Activated naive CD8-positive, alpha-beta T cell treated with anti-CD3 and anti-CD28 coated beads, Interleukin-2, amount 50 U/mL, for 24 hours (primary cell): ENCODE measurements around the gene GJA1.
"Not testable (repeated sequence)": the region's sequence is repeated elsewhere in the genome, so short reads cannot be mapped to it uniquely, and the experiment has no call there.

ENCODE experiments used
- ATAC-seq: fragments of 150-1000 bp; cut with Tn5 transposase; one replicate; pipeline ENCODE4 v1.10.0; 2021
- DNase-seq: peaks from one replicate; pipeline ENCODE4 v3.0.0; 2021
- H3K27ac Mint-ChIP-seq: one replicate; pipeline ENCODE4 v1.8.0; 2021; ENCODE audit warnings: mild to moderate bottlenecking, mixed read lengths
- H3K27me3 Mint-ChIP-seq: one replicate; pipeline ENCODE4 v1.8.0; 2021; ENCODE audit warnings: mixed read lengths
- H3K36me3 Mint-ChIP-seq: one replicate; pipeline ENCODE4 v1.8.0; 2021; ENCODE audit warnings: low read depth, mixed read lengths
- H3K4me1 Mint-ChIP-seq: one replicate; pipeline ENCODE4 v1.8.0; 2021; ENCODE audit warnings: mixed read lengths
- H3K4me3 Mint-ChIP-seq: one replicate; pipeline ENCODE4 v1.8.0; 2021; ENCODE audit warnings: mild to moderate bottlenecking, moderate library complexity, mixed read lengths
- H3K9me3 Mint-ChIP-seq: one replicate; pipeline ENCODE4 v1.8.0; 2021; ENCODE audit warnings: mixed read lengths

GJA1 gene

DNA sequence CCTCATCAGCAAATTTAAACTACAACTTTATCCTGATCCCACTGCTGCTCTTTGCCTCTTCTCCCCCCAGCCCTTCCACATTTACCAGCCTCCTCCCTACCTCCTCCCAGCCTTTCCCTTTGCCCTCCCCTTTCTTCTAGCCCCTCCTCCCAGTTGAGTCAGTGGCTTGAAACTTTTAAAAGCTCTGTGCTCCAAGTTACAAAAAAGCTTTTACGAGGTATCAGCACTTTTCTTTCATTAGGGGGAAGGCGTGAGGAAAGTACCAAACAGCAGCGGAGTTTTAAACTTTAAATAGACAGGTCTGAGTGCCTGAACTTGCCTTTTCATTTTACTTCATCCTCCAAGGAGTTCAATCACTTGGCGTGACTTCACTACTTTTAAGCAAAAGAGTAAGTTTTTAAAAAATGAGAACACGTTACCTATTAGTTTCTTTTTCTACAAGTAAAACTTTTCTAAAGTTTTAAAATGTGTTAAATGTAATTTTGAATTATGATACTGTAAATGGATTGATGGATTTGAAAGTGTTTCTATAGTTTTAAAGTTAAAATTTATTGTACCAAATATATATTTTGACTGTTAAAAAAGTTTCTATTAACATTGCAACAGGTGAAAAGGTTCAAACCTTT is at the start of gene GJA1:
GJA1 (plus strand) TSS at position 203 of the 626 bp plus-strand sequence. CDS start 11,202 bp downstream, outside the sequence.
- no peaks in the 10 kb centered on the region for H3K36me3 Mint-ChIP-seq
- H3K9me3 Mint-ChIP-seq, result no peaks in the 10 kb centered on the region
- ATAC-seq (no peak), DNase-seq (no peak)
- H3K4me3 Mint-ChIP-seq, result peak within 1 kb of the TSS; percentile 81
- H3K4me1 Mint-ChIP-seq, result peaks cover 16% of the 10 kb centered on the region
- H3K27me3 Mint-ChIP-seq, result peaks cover 41% of the 10 kb centered on the region
- H3K27ac Mint-ChIP-seq, result no peak within 1 kb of the TSS

DNA sequence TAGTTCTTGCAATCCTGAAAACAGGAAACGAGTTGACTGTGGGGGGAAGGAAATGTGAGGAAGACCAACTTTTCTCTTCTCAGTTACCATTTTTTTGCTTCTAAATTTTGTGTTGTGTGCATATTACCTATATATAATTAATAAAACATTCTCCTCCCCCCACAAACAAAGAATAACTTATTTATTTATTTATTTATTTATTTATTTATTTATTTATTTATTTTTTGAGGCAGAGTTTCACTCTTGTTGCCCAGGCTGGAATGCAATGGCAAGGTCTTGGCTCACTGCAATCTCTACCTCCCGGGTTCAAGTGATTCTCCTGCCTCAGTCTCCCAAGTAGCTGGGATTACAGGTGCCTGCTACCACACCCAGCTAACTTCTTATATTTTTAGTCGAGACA is 48.9 kb upstream of the GJA1 start:
- H3K4me3 Mint-ChIP-seq, DNase-seq, H3K9me3 Mint-ChIP-seq, H3K27me3 Mint-ChIP-seq, ATAC-seq, H3K4me1 Mint-ChIP-seq, H3K36me3 Mint-ChIP-seq, H3K27ac Mint-ChIP-seq: not testable (repeated sequence)

DNA sequence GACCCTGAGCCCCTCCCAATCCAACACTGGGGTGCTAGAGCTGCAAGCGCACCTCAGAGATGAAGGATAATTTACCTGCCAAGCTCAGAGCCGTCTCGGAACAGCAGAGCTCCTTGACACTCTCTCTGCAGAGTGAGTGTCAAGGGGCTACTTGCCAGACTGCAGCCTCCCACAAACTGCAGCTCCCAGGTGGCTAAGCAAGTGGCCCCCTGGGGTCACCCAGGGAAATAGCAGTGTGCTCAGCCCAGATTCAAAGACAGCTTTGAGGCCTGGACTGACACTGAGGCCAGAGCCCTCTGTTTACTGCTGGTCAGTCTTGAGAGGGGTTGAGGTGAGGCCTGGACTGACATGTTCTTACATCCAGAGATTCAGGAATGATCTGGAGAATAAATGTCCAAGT is 46.0 kb upstream of the GJA1 start:
- Mint-ChIP-seq H3K36me3 (no peaks in the 10 kb centered on the region), H3K27ac (no peak overlapping the region), H3K27me3 (no peaks in the 10 kb centered on the region), H3K4me3 (no peak overlapping the region), H3K9me3 (no peaks in the 10 kb centered on the region), H3K4me1 (no peaks in the 10 kb centered on the region)
- ATAC-seq (no peak), DNase-seq (no peak)

GRCh38 chr6:121393731-121394505 is 41.5 kb upstream of the GJA1 start:
- Mint-ChIP-seq H3K27me3 (no peaks in the 10 kb centered on the region), H3K4me3 (no peak overlapping the region), H3K4me1 (no peaks in the 10 kb centered on the region), H3K36me3 (no peaks in the 10 kb centered on the region), H3K9me3 (no peaks in the 10 kb centered on the region), H3K27ac (no peak overlapping the region)
- no peak for DNase-seq
- ATAC-seq, result no peak

- no peak for ATAC-seq
- H3K4me3 Mint-ChIP-seq, result no peak overlapping the region
- H3K27me3 Mint-ChIP-seq, result no peaks in the 10 kb centered on the region
These were observed 39.7 kb upstream of the GJA1 start for GRCh38 chr6:121395736-121396135.

DNA sequence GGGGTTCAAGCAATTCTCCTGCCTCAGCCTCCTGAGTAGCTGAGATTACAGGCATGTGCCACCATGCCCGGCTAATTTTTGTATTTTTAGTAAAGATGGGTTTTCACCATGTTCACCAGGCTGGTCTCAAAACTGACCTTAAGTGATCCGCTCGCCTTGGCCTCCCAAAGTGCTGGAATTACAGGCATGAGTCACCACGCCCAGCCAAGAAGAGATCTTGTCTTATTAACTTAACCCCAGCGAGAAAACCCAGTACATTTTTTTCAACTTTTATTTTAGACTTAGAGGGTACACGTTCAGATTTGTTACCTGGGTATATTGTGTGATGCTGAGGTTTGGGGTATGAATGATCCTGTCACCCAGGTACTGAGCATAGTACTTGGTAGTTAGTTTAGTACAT is 38.3 kb upstream of the GJA1 start:
- not testable (repeated sequence) for ATAC-seq, H3K27me3 Mint-ChIP-seq, H3K36me3 Mint-ChIP-seq, H3K4me1 Mint-ChIP-seq, DNase-seq, H3K27ac Mint-ChIP-seq, H3K4me3 Mint-ChIP-seq, H3K9me3 Mint-ChIP-seq

More at GRCh38 chr6:121395736-121396135, 39.7 kb upstream of the GJA1 start:
- no peak for DNase-seq
- Mint-ChIP-seq H3K27ac (no peak overlapping the region), H3K36me3 (no peaks in the 10 kb centered on the region), H3K9me3 (no peaks in the 10 kb centered on the region), H3K4me1 (no peaks in the 10 kb centered on the region)

- Mint-ChIP-seq H3K27me3 (no peaks in the 10 kb centered on the region), H3K4me1 (no peaks in the 10 kb centered on the region), H3K4me3 (no peak overlapping the region), H3K36me3 (no peaks in the 10 kb centered on the region), H3K27ac (no peak overlapping the region), H3K9me3 (no peaks in the 10 kb centered on the region)
- ATAC-seq (no peak), DNase-seq (no peak)
These were observed 37.3 kb upstream of the GJA1 start for GRCh38 chr6:121398127-121398526.

DNA sequence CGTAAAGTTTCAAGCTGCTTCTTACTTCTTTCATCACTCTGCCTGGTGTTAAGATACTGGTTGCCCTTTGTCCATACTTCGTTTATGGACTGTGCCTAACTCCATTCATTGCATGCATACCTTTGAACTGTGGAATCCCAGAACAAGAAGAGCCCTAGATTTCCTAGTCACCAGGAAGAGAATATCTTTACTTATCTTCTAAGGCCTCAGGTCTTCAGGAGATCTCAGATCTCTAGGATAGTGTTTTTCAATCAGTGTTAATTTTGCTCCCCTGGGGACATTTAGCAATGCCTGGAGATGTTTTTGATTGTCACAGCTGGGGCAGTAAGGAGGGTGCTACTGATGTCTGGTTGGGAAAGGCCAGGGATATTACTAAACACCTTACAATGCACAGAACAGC is 35.5 kb upstream of the GJA1 start:
- DNase-seq (no peak), ATAC-seq (no peak)
- Mint-ChIP-seq H3K4me3 (no peak overlapping the region), H3K27ac (no peak overlapping the region), H3K4me1 (no peaks in the 10 kb centered on the region), H3K27me3 (no peaks in the 10 kb centered on the region), H3K36me3 (no peaks in the 10 kb centered on the region), H3K9me3 (no peaks in the 10 kb centered on the region)

GRCh38 chr6:121403964-121404363 is 31.5 kb upstream of the GJA1 start:
- DNase-seq, result no peak
- no peaks in the 10 kb centered on the region for H3K36me3 Mint-ChIP-seq
- H3K27me3 Mint-ChIP-seq, result peaks cover 2% of the 10 kb centered on the region
- H3K4me3 Mint-ChIP-seq, result no peak overlapping the region
- no peaks in the 10 kb centered on the region for H3K4me1 Mint-ChIP-seq
- H3K27ac Mint-ChIP-seq, result no peak overlapping the region
- ATAC-seq, result no peak
- no peaks in the 10 kb centered on the region for H3K9me3 Mint-ChIP-seq

- Mint-ChIP-seq H3K4me3 (no peak overlapping the region), H3K36me3 (no peaks in the 10 kb centered on the region), H3K27ac (no peak overlapping the region), H3K9me3 (no peaks in the 10 kb centered on the region), H3K27me3 (peaks cover 2% of the 10 kb centered on the region), H3K4me1 (no peaks in the 10 kb centered on the region)
- DNase-seq, result no peak
- no peak for ATAC-seq
These were observed 30.1 kb upstream of the GJA1 start for GRCh38 chr6:121405306-121405705.

DNA sequence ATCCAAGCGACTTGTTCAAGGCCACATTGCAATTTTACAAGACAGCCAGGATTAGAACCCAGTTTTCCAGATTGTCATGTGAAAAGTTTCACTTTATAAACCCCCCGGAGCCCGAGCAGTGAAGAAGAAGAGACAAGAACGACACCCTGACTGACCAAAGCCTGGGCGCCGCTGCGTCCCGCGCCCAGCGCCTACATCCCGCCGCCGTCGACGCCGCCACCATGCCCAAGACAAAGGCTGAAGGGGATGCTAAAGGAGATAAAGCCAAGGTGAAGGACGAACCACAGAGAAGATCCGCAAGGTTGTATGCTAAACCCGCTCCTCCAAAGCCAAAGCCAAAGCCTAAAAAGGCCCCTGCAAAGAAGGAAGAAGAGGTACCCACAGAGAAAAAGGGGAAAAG is 27.1 kb upstream of the GJA1 start:
- Mint-ChIP-seq H3K4me1 (no peaks in the 10 kb centered on the region), H3K9me3 (no peaks in the 10 kb centered on the region), H3K36me3 (no peaks in the 10 kb centered on the region), H3K27me3 (peaks cover 2% of the 10 kb centered on the region), H3K27ac (no peak overlapping the region), H3K4me3 (no peak overlapping the region)
- no peak for ATAC-seq
- DNase-seq, result no peak

DNA sequence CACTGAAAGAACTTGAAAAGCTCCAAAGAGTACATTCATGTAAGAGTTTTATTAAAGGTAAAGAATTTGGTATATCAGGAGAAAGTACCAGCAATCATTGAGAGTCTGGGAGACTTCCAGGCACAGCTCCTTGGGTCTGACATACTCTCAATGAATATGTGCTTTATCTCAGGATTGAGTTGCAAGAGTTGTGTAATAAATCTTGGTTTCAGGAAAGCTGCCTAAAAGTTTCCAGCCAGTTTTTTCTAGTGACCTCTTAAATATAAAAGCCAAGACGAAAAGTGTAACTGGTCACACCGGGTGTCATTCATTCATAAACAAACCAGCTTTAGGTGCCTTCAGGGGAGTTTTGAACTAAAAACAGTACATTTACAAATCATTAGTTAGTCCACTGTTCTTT is 21.6 kb upstream of the GJA1 start:
- DNase-seq, result no peak
- H3K27ac Mint-ChIP-seq, result no peak overlapping the region
- H3K9me3 Mint-ChIP-seq, result no peaks in the 10 kb centered on the region
- ATAC-seq, result no peak
- H3K4me1 Mint-ChIP-seq, result no peaks in the 10 kb centered on the region
- H3K4me3 Mint-ChIP-seq, result no peak overlapping the region
- no peaks in the 10 kb centered on the region for H3K36me3 Mint-ChIP-seq
- H3K27me3 Mint-ChIP-seq, result no peaks in the 10 kb centered on the region

- no peak overlapping the region for H3K27ac Mint-ChIP-seq
- H3K36me3 Mint-ChIP-seq, result no peaks in the 10 kb centered on the region
- H3K4me1 Mint-ChIP-seq, result no peaks in the 10 kb centered on the region
- no peaks in the 10 kb centered on the region for H3K27me3 Mint-ChIP-seq
- H3K9me3 Mint-ChIP-seq, result no peaks in the 10 kb centered on the region
- ATAC-seq (no peak), DNase-seq (no peak)
- H3K4me3 Mint-ChIP-seq, result no peak overlapping the region
These were observed 17.1 kb upstream of the GJA1 start for GRCh38 chr6:121418346-121418745.

- Mint-ChIP-seq H3K36me3 (no peaks in the 10 kb centered on the region), H3K9me3 (no peaks in the 10 kb centered on the region), H3K4me3 (no peak overlapping the region), H3K27ac (no peak overlapping the region), H3K27me3 (no peaks in the 10 kb centered on the region), H3K4me1 (no peaks in the 10 kb centered on the region)
- ATAC-seq (no peak), DNase-seq (no peak)
These were observed 8.8 kb upstream of the GJA1 start for GRCh38 chr6:121426686-121427085.

DNA sequence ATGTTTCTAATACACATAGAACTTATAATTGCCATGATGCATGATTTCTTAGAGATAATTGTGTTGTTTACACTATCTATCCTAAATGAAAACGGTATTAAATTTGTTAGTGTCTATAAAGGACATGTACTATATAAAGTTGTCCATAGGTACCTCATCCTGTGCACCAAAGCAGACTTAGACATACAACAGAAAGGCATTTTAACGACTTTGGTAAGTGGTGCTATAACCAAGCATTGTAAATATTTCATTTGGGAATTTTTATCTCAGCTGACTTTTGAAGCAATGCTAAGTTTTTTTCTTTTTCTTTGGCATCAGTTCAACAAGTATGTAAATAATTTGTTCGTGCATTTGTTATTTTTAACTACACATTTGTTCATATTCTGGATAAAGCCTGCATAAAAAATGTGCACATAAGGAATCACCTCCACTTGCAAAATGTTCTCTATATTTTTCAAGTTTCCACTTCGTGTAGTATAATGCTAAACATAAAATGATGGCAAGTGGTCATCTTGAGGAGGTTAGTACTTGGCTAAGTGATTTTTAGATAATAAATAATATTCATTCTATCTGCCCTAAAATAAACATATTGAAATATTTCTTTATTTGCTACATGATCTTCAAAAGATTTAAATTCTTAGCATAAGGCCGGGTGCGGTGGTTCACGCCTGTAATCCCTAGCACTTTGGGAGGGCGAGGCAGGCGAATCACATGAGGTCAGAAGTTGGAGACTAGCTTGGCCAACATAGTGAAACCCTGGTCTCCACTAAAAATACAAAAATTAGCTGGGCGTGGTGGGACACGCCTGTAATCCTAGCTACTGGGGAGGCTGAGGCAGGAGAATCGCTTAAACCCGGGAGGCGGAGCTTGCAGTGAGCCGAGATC is 6.3 kb upstream of the GJA1 start:
- H3K27ac Mint-ChIP-seq, result no peak overlapping the region
- ATAC-seq, result no peak
- no peaks in the 10 kb centered on the region for H3K27me3 Mint-ChIP-seq
- DNase-seq, result no peak
- H3K4me1 Mint-ChIP-seq, result no peaks in the 10 kb centered on the region
- no peaks in the 10 kb centered on the region for H3K36me3 Mint-ChIP-seq
- no peak overlapping the region for H3K4me3 Mint-ChIP-seq
- no peaks in the 10 kb centered on the region for H3K9me3 Mint-ChIP-seq
